ENCODE results near the gene RABL6.
"Not testable (repeated sequence)": the region's sequence is repeated elsewhere in the genome, so short reads cannot be mapped to it uniquely, and the experiment has no call there.

Gene RABL6

DNA sequence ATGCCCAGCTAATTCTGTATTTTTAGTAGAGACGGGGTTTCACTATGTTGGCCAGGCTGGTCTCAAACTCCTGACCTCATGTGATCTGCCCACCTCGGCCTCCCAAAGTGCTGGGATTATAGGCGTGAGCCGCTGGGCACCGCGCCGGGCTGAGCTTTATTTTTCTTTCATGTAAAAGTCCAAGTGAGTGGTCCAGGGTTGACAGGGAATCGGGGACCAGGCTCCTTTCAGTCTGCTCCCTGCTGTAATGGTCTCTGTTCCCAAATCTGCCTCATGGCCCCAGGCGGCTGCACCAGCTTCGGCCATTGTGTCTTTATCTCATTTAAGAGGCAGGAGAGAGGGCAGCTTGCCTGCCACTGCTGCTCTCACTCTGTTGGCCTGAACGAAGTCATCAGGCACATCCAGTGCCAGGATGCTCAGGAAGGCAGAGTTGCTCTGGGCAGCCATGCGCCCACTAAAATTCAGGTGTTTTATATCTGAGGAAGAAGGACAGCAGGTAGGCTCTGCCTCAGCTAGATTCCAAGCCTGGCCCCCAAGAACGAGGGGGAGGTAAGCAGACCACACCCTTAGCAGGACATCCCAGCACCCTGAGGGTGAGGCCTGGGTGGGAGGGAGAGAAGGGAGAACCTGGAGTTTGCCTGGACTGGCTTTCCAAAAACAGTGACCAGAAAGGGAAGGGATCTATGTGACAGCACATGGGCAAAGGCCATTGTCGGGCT is 13.3 kb upstream of the RABL6 start:
- no peak for DNase-seq

DNA sequence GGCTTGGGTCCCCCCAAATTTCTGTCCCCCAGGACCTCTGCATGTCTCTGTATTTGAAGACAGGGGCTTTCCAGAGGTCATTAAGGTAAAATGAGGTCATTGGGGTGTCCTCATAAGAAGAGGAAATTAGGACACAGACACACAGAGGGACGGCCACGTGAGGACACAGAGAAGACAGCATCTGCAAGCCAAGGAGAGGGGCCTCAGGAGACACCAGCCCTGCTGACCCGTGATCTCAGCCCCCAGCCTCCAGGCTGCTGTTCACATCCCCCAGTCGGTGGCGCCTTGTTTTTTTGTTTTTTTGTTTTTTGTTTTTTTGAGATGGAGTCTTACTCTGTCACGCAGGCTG is 12.8 kb upstream of the RABL6 start:
- no peak for DNase-seq

DNA sequence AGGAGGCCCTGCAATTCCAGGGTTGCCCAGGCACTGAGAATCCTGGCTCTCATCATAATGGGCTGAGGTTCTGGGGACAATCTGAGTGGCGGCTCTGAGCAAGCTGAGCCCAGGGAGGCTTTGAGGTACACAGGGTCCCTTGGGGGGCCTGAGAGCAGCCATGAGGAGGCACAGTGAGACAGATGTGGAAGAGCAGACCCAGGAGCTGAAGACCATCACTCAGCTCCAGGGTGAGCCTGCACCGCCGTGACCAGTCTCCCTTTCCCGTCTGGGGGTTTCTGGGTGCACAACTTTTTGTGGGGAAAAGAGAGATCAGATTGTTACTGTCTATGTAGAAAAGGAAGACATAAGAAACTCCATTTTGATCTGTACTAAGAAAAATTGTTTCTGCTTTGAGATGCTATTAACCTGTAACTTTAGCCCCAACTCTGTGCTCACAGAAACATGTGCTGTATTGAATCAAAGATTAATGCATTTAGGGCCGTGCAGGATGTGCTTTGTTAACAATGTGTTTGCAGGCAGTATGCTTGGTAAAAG is 11.4 kb upstream of the RABL6 start, which contains the start of gene CCDC183:
Gene CCDC183, plus strand, starts transcription at position 101 of the 537 bp plus-strand sequence. Its CDS starts 60 bp downstream, at position 161.
- no peak for DNase-seq

DNA sequence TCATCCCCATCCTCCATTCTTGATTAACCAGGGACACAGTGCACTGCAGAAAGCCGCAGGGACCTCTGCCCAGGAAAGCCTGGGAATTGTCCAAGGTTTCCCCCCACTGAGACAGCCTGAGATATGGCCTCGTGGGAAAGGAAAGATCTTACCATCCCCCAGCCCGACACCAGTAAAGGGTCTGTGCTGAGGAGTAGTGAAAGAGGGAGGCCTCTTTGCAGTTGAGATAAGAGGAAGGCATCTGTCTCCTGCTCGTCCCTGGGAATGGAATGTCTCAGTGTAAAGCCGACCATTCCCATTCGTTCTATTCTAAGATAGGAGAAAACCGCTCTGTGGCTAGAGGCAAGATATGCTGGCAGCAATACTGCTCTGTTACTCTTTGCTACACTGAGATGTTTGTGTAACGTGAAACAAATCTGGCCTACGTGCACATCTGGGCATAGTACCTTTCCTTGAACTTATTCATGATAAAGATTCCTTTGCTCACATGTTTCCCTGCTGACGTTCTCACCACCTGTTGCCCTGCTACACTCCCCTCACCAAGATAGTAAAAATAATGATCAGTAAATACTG is 10.9 kb upstream of the RABL6 start:
- DNase-seq = not testable (repeated sequence)

DNA sequence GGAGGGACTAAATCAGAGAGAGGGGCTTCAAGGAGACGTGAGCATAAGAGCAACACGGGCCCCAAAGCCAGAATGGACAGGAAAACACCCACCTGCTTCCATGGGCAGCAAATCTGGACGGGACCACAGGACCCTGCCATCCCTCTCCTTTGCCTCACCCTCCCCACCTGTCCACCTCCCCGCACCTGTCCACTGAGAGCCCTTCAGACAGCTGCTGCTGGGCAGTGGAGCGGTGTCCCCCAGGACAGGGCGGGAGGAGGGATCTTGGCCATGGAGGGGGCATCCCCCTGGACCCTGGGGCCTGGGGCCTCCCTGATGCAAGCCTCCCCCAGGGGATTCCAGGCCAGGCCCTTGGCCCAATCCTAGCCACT is 9.1 kb upstream of the RABL6 start:
- DNase-seq = no peak

DNA sequence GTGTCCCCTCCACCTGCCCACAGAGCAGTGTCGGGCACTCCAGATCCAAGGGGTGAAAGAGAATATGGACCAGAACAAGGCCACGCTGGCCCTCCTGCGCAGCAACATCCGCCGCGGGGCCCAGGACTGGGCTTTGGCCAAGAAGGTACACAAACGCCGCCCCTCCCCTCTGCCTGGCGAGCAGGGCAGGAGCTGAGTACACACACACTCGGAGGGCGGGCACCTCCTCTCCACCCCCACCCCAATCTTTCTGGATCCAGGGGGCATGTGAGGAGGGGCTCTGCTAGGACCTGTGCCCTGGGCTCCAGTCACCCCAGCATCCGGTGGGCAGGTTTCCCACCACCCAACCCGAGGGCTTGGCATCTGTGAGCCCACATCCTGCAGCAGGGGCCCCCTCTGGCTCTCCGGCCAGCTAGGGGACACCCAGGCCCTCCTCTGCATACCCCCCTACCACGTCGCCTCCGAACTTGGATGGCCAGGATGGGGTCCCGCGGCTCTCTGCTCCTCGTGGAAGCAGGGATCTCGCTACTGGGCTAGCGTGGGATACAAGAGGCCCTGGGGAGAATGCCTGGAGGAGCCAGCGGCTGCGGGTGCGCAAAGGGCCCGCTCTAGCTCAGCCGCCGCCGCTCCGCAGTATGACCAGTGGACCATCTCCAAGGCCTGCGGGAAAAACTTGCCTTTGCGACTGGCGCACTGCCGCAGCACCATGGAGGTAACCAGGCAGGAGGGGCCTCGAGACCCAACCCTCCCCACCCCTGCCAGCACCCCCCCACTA is 8.5 kb upstream of the RABL6 start:
- DNase-seq = no peak

DNA sequence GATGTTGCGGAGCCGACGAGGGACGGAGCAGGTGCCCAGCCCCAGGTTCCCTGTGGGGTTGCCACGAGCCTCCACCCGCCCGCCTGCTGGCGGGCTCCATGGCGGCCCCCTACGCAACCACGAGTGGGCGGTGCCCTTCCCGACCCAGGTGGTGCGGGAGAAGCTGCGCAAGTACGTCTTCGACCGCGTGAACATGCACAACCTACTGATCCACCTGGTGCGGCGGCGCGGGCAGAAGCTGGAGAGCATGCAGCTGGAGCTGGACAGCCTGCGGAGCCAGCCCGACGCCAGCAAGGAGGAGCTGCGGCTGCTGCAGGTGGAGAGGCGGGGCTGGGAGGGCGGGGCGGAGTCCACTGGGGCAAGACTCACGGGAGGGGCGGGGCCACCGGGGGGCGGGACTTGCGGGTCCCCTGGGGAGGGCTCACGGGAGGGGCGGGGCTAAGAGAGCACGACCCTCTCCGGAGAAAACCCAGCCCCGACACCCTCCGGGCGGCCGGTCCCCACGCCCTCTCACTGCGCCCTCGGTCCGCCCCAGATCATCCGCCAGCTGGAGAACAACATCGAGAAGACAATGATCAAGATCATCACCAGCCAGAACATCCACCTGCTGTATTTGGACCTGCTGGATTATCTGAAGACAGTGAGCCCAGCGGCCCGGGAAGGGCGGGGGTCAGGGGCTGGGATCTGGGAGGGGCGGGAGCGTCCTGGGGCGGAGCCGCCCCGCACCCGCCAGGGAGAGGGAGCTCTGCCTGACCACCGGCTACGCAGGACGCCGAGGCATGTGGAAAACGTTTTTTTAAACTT is 7.7 kb upstream of the RABL6 start:
- peak in 47 of 56 donors; percentile 14 to 92 (median 70) for DNase-seq

DNA sequence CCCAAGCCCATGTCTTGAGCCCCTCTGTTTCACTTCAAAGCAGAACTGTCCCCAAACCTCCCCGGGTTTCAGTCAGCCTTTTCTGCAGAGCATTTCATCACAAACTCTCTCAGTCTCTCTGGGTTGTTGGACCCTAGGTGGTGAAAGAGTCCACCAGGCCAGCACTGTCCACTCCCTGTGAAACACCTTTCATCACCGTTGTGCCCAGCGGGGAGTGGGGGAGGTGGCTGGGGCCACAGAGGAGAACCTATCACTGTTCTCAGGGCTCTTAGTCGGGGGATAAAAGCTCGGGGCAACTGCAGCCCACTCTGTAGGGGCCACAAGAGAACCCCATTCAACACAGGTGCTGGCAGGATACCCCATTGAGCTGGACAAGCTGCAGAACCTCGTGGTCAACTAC is 5.4 kb upstream of the RABL6 start:
- DNase-seq = no peak

DNA sequence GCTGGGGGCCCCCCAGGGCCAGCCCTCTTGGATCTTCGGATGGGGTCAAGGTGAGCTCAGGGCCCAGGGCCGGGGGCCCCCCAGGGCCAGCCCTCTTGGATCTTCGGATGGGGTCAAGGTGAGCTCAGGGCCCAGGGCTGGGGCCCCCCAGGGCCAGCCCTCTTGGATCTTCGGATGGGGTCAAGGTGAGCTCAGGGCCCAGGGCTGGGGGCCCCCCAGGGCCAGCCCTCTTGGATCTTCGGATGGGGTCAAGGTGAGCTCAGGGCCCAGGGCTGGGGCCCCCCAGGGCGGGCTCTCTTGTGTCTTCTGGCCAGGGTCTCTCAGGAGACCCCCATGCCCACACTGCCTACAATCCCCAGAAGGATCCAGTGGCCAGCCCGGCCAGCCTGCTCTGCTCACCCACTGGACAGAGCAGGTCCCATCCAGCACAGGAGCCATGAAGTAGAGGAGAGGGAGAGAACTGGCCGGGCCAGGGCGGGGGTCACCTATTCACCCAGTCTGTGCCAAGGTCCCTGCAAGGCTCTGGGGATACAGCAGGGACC is 4.7 kb upstream of the RABL6 start:
- not testable (repeated sequence) for DNase-seq

DNA sequence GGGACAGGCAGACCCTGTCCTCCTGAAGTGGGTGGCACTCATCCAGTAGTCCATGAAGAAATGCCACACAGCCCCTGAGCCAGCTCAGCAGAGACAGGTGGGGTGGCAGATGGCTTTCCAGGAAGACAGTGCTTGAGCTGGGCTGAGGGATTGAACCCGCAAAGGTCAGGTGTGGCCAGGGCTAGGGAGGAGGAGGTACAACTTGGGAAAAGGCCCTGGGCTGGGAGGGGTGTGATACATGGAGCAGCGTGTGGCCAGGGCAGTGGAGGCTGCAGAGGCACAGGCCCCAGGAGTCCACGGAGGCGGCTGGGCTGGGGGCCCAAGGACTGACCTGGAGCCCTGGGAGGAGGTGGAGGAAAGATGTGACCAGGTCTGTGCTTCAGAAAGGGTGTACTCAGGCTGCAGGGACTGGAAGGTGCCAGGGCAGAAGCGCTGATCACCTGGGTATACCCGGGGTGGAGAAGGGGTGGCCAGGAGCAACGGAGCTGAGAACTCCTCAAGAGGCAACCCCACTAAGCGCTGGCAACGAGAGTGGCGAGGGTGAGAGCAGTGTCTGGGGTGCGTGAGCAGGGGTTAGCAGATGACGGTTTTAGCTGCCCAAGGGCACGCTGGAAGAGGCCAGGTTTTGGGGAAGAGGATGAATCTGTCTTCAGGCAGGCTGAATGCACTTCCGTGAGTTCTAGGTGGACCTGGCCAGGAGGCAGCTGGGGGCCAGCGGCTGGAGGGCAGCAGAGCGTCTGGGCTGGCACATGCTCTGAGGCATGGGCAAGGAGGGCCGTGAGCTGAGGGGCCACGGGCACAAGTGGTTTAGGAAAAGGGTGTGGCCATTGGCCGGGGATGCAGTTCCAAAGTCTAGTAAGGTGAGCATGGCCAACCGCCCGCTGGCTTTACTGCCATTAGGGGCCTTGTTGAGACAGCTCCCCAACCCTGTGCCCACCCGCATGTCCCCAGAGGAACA is 3.9 kb upstream of the RABL6 start:
- no peak for DNase-seq

DNA sequence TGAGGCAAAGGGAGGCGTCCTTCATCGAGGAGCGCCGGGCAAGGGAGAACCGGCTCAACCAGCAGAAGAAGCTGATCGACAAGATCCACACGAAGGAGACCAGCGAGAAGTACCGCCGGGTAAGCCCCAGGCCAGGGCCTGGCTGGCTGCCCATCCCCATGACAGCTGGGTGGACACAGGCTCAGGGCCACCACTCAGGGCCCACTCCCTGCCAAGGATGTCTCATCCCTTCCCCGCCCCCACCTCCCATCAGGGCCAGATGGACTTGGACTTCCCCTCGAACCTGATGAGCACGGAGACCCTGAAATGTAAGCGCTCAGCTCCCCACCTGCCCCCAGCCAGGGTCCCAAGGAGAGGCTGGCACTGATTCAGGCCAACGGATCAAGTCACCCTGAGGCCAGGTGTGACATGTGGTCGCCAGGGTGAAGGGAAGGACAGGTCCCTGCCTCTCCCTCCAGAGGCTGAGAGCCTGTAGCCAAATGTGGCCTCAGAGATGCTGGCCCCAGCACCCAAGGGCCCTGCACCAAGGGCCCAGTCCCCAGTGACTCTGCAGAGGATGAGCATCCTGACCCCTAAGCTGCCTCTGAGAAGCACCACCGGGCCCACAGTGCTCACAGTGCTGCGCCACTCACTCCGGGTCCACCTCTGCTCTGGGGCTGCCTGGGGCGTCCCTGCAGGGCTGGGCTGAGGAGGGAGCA is 3.1 kb upstream of the RABL6 start:
- no peak for DNase-seq

DNA sequence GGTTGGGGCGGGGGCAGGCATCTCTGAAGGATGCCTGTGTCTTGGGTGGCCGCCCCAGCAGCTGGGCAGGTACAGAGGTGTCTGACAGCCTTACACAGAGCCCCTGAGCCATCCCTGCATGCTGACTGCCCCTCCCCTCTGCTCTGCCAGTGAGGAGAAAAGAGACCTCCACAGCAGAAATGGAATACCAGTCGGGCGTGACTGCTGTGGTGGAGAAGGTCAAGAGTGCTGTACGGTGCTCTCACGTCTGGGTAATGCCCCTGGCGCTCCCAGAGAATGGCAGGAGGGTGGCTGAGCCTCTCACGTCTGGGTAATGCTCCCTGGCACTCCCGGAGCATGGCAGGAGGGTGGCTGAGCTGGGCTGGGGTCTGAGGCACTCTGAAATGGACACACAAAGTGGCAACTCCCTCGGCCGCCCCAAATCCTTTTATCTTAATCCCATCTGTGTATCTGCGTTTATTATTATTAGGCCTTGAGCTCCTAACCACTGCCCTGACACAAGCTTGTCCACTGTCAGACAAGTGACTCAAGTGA is 2.5 kb upstream of the RABL6 start:
- no peak for DNase-seq

DNA sequence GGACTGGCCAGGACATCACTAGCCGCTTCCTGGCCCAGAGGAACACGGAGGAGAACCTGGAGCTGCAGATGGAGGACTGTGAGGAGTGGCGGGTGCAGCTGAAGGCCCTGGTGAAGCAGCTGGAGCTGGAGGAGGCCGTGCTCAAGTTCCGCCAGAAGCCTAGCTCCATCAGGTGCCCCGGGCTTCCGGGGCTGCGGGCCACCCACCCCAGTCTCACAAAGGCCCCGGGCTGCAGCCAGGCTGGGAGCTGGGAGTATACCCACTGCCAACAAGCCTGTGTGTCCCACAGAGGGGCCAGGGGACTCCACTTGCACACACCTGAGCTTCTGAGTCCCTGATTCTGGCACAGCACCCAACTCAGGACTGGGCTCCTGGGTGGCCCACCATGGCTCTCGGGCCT is 1.7 kb upstream of the RABL6 start:
- no peak for DNase-seq

DNA sequence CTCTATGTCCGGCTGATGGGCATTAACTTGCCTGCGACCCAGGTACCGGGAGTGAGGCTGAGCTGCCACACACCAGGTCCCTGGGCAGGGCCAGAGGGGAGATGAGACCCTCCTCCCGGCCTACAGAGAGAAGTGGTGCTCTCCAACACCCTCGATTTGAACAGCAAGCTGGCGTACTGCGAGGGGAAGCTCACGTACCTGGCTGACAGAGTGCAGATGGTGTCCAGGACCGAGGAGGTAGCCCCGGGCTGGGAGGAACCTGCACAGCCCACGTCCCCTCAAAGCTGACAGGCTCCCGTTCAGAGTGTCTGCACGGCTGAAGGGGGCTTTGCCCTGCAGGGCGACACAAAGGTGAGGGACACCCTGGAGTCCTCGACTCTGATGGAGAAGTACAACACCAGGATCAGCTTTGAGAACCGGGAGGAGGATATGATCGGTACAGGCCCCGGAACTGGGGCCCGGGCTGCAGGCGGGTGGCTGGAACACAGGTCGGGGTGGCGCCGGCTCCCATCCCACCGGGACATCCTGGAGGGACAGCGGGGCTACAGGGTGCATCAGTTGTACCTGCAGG is 1.0 kb upstream of the RABL6 start:
- DNase-seq = no peak

DNA sequence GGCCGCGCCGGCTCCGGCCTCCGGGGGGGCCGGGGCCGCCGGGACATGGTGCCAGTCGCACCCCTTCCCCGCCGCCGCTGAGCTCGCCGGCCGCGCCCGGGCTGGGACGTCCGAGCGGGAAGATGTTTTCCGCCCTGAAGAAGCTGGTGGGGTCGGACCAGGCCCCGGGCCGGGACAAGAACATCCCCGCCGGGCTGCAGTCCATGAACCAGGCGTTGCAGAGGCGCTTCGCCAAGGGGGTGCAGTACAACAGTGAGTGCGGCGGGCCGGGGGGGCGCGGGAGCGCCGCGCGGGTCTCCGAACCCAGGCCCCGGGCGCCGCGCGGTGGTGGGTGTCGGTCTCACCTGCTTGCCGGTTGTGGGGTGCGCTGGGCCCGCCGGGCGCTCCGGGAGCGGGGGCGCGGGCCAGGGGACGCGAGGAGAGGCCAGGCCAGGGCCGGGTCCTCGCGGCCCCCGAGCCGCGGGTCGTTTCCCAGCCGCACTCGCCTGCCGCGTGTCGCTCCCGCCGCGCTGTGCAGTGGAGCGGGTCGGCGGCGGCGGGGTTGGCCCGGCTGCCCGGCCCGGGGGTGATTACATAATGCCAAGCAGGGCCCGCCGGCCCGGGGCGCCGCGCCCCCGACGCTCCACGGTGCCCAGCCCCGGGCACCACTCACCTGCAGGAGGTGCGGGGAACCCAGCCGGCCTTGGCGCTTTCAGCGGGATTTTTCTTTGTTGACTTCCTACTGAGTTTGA is 492 bp downstream of the RABL6 start:
- peak in 22 of 56 donors; percentile 21 to 76 (median 56) for DNase-seq

DNA sequence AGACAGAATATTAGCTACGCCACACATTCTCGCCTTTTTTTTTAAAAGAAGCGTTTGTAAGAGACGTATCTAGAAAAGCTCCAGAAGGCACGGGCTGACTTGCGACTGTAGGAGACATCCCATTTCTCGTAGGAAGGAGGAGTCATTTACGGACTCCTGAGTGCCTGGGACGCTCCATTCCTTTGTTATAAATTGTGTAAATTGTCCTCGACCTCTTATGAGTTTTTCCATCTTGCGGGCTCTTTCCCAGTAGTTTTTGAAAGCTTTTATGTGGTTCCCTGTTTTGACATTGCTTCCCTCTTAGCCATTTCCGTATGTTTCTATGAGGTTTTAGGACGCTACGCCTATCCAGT is 1.0 kb downstream of the RABL6 start:
- no peak for DNase-seq

DNA sequence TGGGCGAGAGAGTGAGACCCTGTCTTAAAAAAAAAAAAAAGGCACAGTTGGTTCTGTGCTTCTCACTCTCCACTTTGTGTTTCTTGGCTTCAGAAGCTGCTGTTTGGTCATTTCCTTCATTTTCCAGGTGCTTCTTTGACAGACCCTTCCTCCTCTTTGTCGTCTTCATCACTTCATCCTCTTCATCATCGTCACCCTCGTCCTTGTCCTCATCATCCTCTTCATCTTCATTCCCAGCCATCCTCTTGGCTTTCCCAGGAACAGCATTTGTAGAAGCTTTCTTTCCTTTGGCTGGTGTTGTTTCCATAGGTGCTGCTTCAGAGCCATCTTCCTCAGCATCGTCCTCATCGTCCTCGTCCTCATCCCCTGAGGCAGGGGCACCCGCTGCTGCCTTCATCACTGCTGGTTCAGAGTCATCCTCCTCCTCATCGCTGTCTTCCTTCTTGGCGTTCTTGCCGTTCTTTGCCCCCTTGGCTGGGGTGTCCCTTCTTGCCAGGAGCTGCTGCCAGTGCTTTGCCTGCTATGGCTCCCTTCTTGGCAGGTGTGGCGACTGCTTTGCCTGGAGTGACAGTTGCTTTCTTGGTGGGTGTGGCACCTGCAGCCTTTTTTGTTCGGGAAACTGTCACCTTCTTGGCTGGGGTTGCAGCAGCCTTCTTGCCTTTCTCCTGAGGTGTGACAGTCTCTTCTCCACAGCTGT is 7.1 kb downstream of the RABL6 start:
- no peak for DNase-seq

DNA sequence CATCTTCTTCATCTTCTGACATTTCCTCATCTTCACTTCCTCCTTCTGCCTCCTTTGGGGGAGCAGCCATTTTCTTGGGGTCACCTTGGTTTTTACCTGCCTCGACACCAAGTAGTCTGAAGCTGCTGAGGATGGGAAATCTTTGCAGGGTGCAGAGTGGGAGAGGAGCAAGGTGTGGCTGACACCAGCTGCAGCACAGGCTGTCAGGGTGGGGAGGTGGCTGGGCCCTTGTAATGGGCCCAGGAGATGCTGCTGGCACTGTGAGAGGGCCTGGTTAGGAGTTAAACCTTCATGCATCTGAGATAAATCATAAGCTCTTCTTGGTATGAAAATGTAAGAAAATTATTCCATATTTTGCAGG is 7.7 kb downstream of the RABL6 start:
- DNase-seq = no peak
